ENCODE data around the gene ZNF451.

The ZNF451 gene

DNA sequence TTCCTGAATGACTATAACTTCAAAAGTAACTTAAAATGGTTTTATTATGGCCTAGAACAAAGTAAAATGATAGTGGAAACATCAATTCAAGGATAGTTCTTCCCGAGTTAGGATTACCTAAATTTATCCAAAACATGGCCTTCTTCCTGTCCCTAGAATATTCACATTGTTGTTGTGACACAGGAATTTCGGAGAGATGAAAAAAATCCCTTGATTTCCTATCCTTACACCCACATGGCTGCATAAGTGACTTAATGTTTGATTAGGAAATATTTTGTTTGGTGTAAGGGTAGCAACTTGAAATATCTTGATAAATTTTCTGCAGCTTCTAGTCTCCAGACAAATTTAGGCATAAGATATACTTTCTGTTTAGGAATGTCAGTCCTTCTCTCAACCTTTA is 27.8 kb downstream of the ZNF451 start:
- H3K79me2 ChIP-seq (ENCODE audit: insufficient read depth, low read length) = peaks cover 41% of the 10 kb centered on the region
- H4K20me1 ChIP-seq (ENCODE audit: insufficient read depth, low read length, poor library complexity, severe bottlenecking) = no peaks in the 10 kb centered on the region

GRCh38 chr6:57123111-57123510 is 33.1 kb downstream of the ZNF451 start:
- no peaks in the 10 kb centered on the region for H3F3A ChIP-seq (ENCODE audit: low read depth)
- H3K4me2 ChIP-seq (ENCODE audit: low read depth, low read length, poor library complexity, severe bottlenecking) = no peak overlapping the region
- H3K4me3 ChIP-seq (ENCODE audit: low read length, poor library complexity, severe bottlenecking) = no peak overlapping the region
- H3K9me2 ChIP-seq (replicated peaks; ENCODE audit: low read depth, low read length) = no peaks in the 10 kb centered on the region
- H2AFZ ChIP-seq (ENCODE audit: low read length) = no peak overlapping the region
- peaks cover 10% of the 10 kb centered on the region; the same call in 1 of the 2 replicates for H3K36me3 ChIP-seq (ENCODE audit: insufficient read depth, low read length)
- no peak overlapping the region for H3K9ac ChIP-seq (ENCODE audit: low read depth, low read length, poor library complexity, severe bottlenecking)
- no peak for TF ChIP-seq EZH2phosphoT487 (IDR thresholded peaks at IDR 0.05; ENCODE audit: borderline replicate concordance)
- TF ChIP-seq, protein P1, sequence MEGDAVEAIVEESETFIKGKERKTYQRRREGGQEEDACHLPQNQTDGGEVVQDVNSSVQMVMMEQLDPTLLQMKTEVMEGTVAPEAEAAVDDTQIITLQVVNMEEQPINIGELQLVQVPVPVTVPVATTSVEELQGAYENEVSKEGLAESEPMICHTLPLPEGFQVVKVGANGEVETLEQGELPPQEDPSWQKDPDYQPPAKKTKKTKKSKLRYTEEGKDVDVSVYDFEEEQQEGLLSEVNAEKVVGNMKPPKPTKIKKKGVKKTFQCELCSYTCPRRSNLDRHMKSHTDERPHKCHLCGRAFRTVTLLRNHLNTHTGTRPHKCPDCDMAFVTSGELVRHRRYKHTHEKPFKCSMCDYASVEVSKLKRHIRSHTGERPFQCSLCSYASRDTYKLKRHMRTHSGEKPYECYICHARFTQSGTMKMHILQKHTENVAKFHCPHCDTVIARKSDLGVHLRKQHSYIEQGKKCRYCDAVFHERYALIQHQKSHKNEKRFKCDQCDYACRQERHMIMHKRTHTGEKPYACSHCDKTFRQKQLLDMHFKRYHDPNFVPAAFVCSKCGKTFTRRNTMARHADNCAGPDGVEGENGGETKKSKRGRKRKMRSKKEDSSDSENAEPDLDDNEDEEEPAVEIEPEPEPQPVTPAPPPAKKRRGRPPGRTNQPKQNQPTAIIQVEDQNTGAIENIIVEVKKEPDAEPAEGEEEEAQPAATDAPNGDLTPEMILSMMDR (conservative IDR thresholded peaks at IDR 0.05; ENCODE audit: low read length) = no peak
- no peaks in the 10 kb centered on the region for H4K20me1 ChIP-seq (ENCODE audit: insufficient read depth, low read length, poor library complexity, severe bottlenecking)
- no peaks in the 10 kb centered on the region for H3K4me1 ChIP-seq (ENCODE audit: insufficient read depth, low read length, poor library complexity, severe bottlenecking)
- H3K9me3 ChIP-seq (ENCODE audit: insufficient read depth, low read depth, low read length) = no peaks in the 10 kb centered on the region
- peaks cover 17% of the 10 kb centered on the region for H3K79me2 ChIP-seq (ENCODE audit: insufficient read depth, low read length)
- no peaks in the 10 kb centered on the region for H3K27me3 ChIP-seq (ENCODE audit: insufficient read depth, low read length, poor library complexity, severe bottlenecking)

More for the DNA sequence above, 27.8 kb downstream of the ZNF451 start:
- H3K4me1 ChIP-seq (ENCODE audit: insufficient read depth, low read length, poor library complexity, severe bottlenecking) = no peaks in the 10 kb centered on the region
- no peak overlapping the region for H3K9ac ChIP-seq (ENCODE audit: low read depth, low read length, poor library complexity, severe bottlenecking)
- H3K9me2 ChIP-seq (replicated peaks; ENCODE audit: low read depth, low read length) = no peaks in the 10 kb centered on the region
- H3K4me3 ChIP-seq (ENCODE audit: low read length, poor library complexity, severe bottlenecking) = no peak overlapping the region
- H3K36me3 ChIP-seq (ENCODE audit: insufficient read depth, low read length) = peaks cover 10% of the 10 kb centered on the region; the same call in 1 of the 2 replicates
- no peaks in the 10 kb centered on the region for H3K27me3 ChIP-seq (ENCODE audit: insufficient read depth, low read length, poor library complexity, severe bottlenecking)
- no peak overlapping the region for H3K4me2 ChIP-seq (ENCODE audit: low read depth, low read length, poor library complexity, severe bottlenecking)
- no peaks in the 10 kb centered on the region for H3F3A ChIP-seq (ENCODE audit: low read depth)
- no peaks in the 10 kb centered on the region for H3K9me3 ChIP-seq (ENCODE audit: insufficient read depth, low read depth, low read length)
- no peak overlapping the region for H2AFZ ChIP-seq (ENCODE audit: low read length)
- TF ChIP-seq, protein P1 (conservative IDR thresholded peaks at IDR 0.05; ENCODE audit: low read length) = no peak
- TF ChIP-seq EZH2phosphoT487 (IDR thresholded peaks at IDR 0.05; ENCODE audit: borderline replicate concordance) = no peak

DNA sequence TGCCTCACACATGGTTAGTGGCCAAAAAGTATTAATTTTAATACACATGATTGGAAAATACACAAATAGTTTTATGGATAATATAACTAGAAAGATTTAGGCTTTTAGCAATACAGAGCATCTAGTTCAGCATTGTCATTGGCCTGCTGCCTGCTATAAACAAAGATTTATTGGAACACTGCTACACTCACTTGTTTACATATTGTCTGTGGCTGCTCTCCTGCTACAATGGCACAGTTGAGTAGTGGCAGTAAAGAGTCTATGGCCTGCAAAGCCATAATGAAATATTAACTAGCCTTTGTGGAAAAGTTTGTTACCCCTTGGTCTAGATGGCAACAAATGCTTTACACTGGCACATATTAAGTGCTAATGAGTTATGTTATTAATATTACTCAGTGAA is 37.8 kb downstream of the ZNF451 start:
- Histone ChIP-seq H4K20me1 (ENCODE audit: insufficient read depth, low read length, poor library complexity, severe bottlenecking) (no peaks in the 10 kb centered on the region), H2AFZ (ENCODE audit: low read length) (no peak overlapping the region), H3K27me3 (ENCODE audit: insufficient read depth, low read length, poor library complexity, severe bottlenecking) (no peaks in the 10 kb centered on the region), H3K4me3 (ENCODE audit: low read length, poor library complexity, severe bottlenecking) (no peak overlapping the region), H3K4me2 (ENCODE audit: low read depth, low read length, poor library complexity, severe bottlenecking) (no peak overlapping the region), H3K79me2 (ENCODE audit: insufficient read depth, low read length) (peaks cover 4% of the 10 kb centered on the region; the same call in 1 of the 2 replicates), H3K9ac (ENCODE audit: low read depth, low read length, poor library complexity, severe bottlenecking) (no peak overlapping the region), H3K36me3 (ENCODE audit: insufficient read depth, low read length) (peaks cover 24% of the 10 kb centered on the region; the same call in 1 of the 2 replicates), H3K9me3 (ENCODE audit: insufficient read depth, low read depth, low read length) (no peaks in the 10 kb centered on the region), H3K9me2 (replicated peaks; ENCODE audit: low read depth, low read length) (no peaks in the 10 kb centered on the region), H3K4me1 (ENCODE audit: insufficient read depth, low read length, poor library complexity, severe bottlenecking) (no peaks in the 10 kb centered on the region), H3F3A (ENCODE audit: low read depth) (no peaks in the 10 kb centered on the region)
- TF ChIP-seq, protein P1 (conservative IDR thresholded peaks at IDR 0.05; ENCODE audit: low read length) = no peak
- no peak for TF ChIP-seq EZH2phosphoT487 (IDR thresholded peaks at IDR 0.05; ENCODE audit: borderline replicate concordance)
